Activated CD8-positive, alpha-beta memory T cell treated with anti-CD3 and anti-CD28 coated beads, Interleukin-2, amount 50 U/mL, for 4 hours (primary cell): ENCODE results near the gene AGFG2.
"Not testable (repeated sequence)": the region's sequence is repeated elsewhere in the genome, so short reads cannot be mapped to it uniquely, and the experiment has no call there.

Experiments
- DNase-seq: peaks from one replicate; pipeline ENCODE4 v3.0.0-alpha.2; 2020

AGFG2 gene

GRCh38 chr7:100521076-100521475 is 17.9 kb upstream of the AGFG2 start:
- no peak for DNase-seq

- DNase-seq: not testable (repeated sequence)
These were observed 17.0 kb upstream of the AGFG2 start for GRCh38 chr7:100521909-100522593.

GRCh38 chr7:100523192-100523591 is 15.8 kb upstream of the AGFG2 start:
- DNase-seq: not testable (repeated sequence)

GRCh38 chr7:100528108-100528866 is 10.7 kb upstream of the AGFG2 start:
- DNase-seq: not testable (repeated sequence)

- DNase-seq: no peak
These were observed 6.6 kb upstream of the AGFG2 start for GRCh38 chr7:100532165-100533022.

GRCh38 chr7:100535982-100536381 is 3.0 kb upstream of the AGFG2 start:
- not testable (repeated sequence) for DNase-seq

- not testable (repeated sequence) for DNase-seq
These were observed 2.3 kb upstream of the AGFG2 start for GRCh38 chr7:100536695-100537094.

GRCh38 chr7:100538348-100538653 is 702 bp upstream of the AGFG2 start:
- no peak for DNase-seq

GRCh38 chr7:100539436-100540006 is 518 bp downstream of the AGFG2 start:
- no peak for DNase-seq

- no peak for DNase-seq
These were observed 1.2 kb downstream of the AGFG2 start for GRCh38 chr7:100540073-100540723.

GRCh38 chr7:100541309-100541708 is 2.3 kb downstream of the AGFG2 start:
- not testable (repeated sequence) for DNase-seq

GRCh38 chr7:100543586-100543985 is 4.6 kb downstream of the AGFG2 start:
- DNase-seq: no peak

- no peak for DNase-seq
These were observed 5.4 kb downstream of the AGFG2 start for GRCh38 chr7:100544386-100544785.

- DNase-seq: no peak
These were observed 6.0 kb downstream of the AGFG2 start for GRCh38 chr7:100544967-100545359.

- DNase-seq: peak; percentile 44
These were observed 6.5 kb downstream of the AGFG2 start for GRCh38 chr7:100545360-100546128.

- DNase-seq: no peak
These were observed 7.3 kb downstream of the AGFG2 start for GRCh38 chr7:100546129-100546925.

- DNase-seq: no peak
These were observed 8.2 kb downstream of the AGFG2 start for GRCh38 chr7:100546926-100547800.

GRCh38 chr7:100547872-100548271 is 8.9 kb downstream of the AGFG2 start:
- no peak for DNase-seq

- not testable (repeated sequence) for DNase-seq
These were observed 9.4 kb downstream of the AGFG2 start for GRCh38 chr7:100548446-100548845.

- no peak for DNase-seq
These were observed 13.5 kb downstream of the AGFG2 start for GRCh38 chr7:100552532-100552931.
